GM06990 (cell line): ENCODE data around the gene PRKN.

Experiments used
- DNase-seq: peaks from one replicate; pipeline ENCODE4 v3.0.0-alpha.2; 2011; ENCODE audit not compliant: insufficient read length; ENCODE audit errors: extremely low read depth
- H3K27me3 ChIP-seq: replicated peaks from 2 replicates; pipeline ENCODE4 v1.6.0; 2011; ENCODE audit warnings: low read length; ENCODE audit not compliant: control insufficient read depth, insufficient read depth
- H3K36me3 ChIP-seq: 2 replicates; pipeline ENCODE4 v1.5.1; 2011; ENCODE audit warnings: low read length; ENCODE audit not compliant: control insufficient read depth, insufficient read depth
- H3K4me3 ChIP-seq: replicated peaks from 2 replicates; pipeline ENCODE4 v1.5.1; 2011; ENCODE audit warnings: low read depth, mild to moderate bottlenecking, control low read depth, low read length
- CTCF ChIP-seq: IDR thresholded peaks from 2 replicates; pipeline ENCODE4 v1.5.1; 2011; ENCODE audit warnings: low read length, control low read depth, mild to moderate bottlenecking, inconsistent platforms; ENCODE audit not compliant: insufficient read depth, poor library complexity, severe bottlenecking

The PRKN gene

GRCh38 chr6:161618831-161619454, 1108.6 kb downstream of the PRKN start:
- Histone ChIP-seq H3K36me3 (no peaks in the 10 kb centered on the region), H3K27me3 (no peaks in the 10 kb centered on the region), H3K4me3 (no peak overlapping the region)
- no peak for TF ChIP-seq CTCF
- DNase-seq: no peak

GRCh38 chr6:161613711-161614110, 1113.9 kb downstream of the PRKN start:
- TF ChIP-seq CTCF: no peak
- Histone ChIP-seq H3K36me3 (no peaks in the 10 kb centered on the region), H3K4me3 (no peak overlapping the region), H3K27me3 (no peaks in the 10 kb centered on the region)
- no peak for DNase-seq

- Histone ChIP-seq H3K36me3 (no peaks in the 10 kb centered on the region), H3K27me3 (no peaks in the 10 kb centered on the region), H3K4me3 (no peak overlapping the region)
- TF ChIP-seq CTCF: no peak
- DNase-seq: no peak
Observed at GRCh38 chr6:161608771-161609170, 1118.8 kb downstream of the PRKN start.

GRCh38 chr6:161607696-161608297, 1119.8 kb downstream of the PRKN start:
- Histone ChIP-seq H3K27me3 (no peaks in the 10 kb centered on the region), H3K4me3 (no peak overlapping the region), H3K36me3 (no peaks in the 10 kb centered on the region)
- no peak for TF ChIP-seq CTCF
- no peak for DNase-seq

GRCh38 chr6:161602359-161602758, 1125.2 kb downstream of the PRKN start:
- H3K27me3 ChIP-seq: no peaks in the 10 kb centered on the region
- DNase-seq: no peak
- no peak for TF ChIP-seq CTCF
- H3K4me3 ChIP-seq: no peak overlapping the region
- H3K36me3 ChIP-seq: no peaks in the 10 kb centered on the region
